ENCODE measurements around the gene TOR4A. TPM values are rescaled to one million over a fixed set of nuclear protein-coding genes. Genes with fewer than 3 reads are reported as not detected.
A peak's percentile ranks its signal among the peaks of the same experiment; 100 is the strongest.

The TOR4A gene
- total and polyA plus RNA-seq, 9 of the 15 experiments (the other 6 are each of a cell fraction or from before 2014, with no cell fraction given), result 3.9 to 49.2 (median 8.8) TPM

DNA sequence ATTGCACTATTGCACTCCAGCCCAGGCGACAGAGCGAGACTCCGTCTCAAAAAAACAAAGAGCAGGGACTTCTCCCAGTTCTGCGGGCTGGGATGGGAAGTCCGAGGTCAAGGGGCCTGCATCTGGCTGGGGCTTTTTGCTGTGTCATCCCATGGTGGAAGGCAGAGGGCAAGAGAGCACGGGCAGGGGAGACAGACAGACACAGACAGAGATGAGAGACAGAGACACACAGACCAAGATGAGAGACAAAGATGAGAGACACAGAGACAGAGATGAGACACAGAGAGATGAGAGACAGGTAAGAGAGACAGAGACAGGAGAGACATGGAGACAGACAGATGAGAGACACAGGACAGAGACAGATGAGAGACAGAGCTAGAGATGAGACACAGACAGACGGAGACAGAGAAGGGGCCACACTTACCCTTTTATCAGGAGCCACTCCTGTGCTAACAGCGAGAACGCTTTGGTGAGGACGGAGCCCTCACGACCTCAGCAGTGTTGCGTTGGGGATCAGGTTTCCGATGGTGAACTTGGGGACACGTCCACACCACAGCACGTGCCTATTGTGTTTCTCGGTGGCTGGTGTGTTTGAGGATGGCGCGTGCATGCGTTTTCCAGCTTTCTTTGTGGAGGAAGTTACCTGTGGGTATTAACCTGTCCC lies 8.9 kb upstream of the TOR4A start (continued):
- TF ChIP-seq, protein P1, sequence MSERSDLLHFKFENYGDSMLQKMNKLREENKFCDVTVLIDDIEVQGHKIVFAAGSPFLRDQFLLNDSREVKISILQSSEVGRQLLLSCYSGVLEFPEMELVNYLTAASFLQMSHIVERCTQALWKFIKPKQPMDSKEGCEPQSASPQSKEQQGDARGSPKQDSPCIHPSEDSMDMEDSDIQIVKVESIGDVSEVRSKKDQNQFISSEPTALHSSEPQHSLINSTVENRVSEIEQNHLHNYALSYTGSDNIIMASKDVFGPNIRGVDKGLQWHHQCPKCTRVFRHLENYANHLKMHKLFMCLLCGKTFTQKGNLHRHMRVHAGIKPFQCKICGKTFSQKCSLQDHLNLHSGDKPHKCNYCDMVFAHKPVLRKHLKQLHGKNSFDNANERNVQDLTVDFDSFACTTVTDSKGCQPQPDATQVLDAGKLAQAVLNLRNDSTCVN (CRISPR knock-in tag; IDR thresholded peaks at IDR 0.05), result peak; percentile 95
- TF ChIP-seq ILK (tag; IDR thresholded peaks at IDR 0.05; ENCODE audit: borderline replicate concordance, low read depth) (no peak), TRIM24 (IDR thresholded peaks at IDR 0.05) (peak; percentile 32 to 70; a peak in 3 of 4 replicates), ZNF77 (CRISPR knock-in tag; IDR thresholded peaks at IDR 0.05) (no peak), ZFP1 (CRISPR knock-in tag; IDR thresholded peaks at IDR 0.05) (no peak), ZNF696 (CRISPR knock-in tag; conservative IDR thresholded peaks at IDR 0.05) (no peak), ZBTB7A (IDR thresholded peaks at IDR 0.05; ENCODE audit: borderline replicate concordance, control insufficient read depth, low read depth, low read length) (peak; percentile 46; the same call in 1 of the 2 replicates), MEF2D (tag; conservative IDR thresholded peaks at IDR 0.05; ENCODE audit: low read depth) (peak; percentile 68; the same call in 1 of the 2 replicates), CBFB (CRISPR knock-in tag; IDR thresholded peaks at IDR 0.05) (no peak), NFRKB (IDR thresholded peaks at IDR 0.05; ENCODE audit: low read depth) (peak; percentile 47; the same call in 1 of the 2 replicates), WHSC1 (IDR thresholded peaks at IDR 0.05; ENCODE audit: low read length) (peak; percentile 33), MAFG (tag; conservative IDR thresholded peaks at IDR 0.05) (peak; percentile 98), CAMTA2 (CRISPR knock-in tag; conservative IDR thresholded peaks at IDR 0.05) (no peak), KDM1A (IDR thresholded peaks at IDR 0.05) (peak; percentile 58 to 78), NR2C2 (CRISPR knock-in tag; IDR thresholded peaks at IDR 0.05) (peak; percentile 70; the same call in 1 of the 2 replicates), NR2C2 (tag; IDR thresholded peaks at IDR 0.05) (peak; percentile 70), BHLHE40 (IDR thresholded peaks at IDR 0.05; ENCODE audit: low read length) (peak; percentile 83), ARNT (IDR thresholded peaks at IDR 0.05) (peak; percentile 47 to 90; a peak in 2 of 4 replicates), RCOR1 (IDR thresholded peaks at IDR 0.05; ENCODE audit: borderline replicate concordance in 1 of 2, low read depth in 2 of 2, low read length in 2 of 2) (no peak), SP2 (IDR thresholded peaks at IDR 0.05; ENCODE audit: extremely low read depth, low read depth, low read length, poor library complexity, severe bottlenecking) (no peak), ZNF551 (CRISPR knock-in tag; IDR thresholded peaks at IDR 0.05) (no peak), RFX7 (CRISPR knock-in tag; IDR thresholded peaks at IDR 0.05) (no peak), FOXA1 (IDR thresholded peaks at IDR 0.05; ENCODE audit: borderline replicate concordance) (no peak), ZEB2 (IDR thresholded peaks at IDR 0.05) (peak; percentile 67; the same call in 1 of the 2 replicates)
